Mononuclear cell (primary cell): Measurements from ENCODE around the gene KRTAP4-2. TPM values are rescaled to one million over a fixed set of nuclear protein-coding genes. Genes with fewer than 3 reads are reported as not detected.
"Not testable (repeated sequence)": the region's sequence is repeated elsewhere in the genome, so short reads cannot be mapped to it uniquely, and the experiment has no call there.

ENCODE experiments used
- H3K27me3 ChIP-seq: 2 replicates; pipeline ENCODE4 v1.6.0; 2011; ENCODE audit warnings: low read length, control low read depth; ENCODE audit not compliant: insufficient read depth
- H3K4me1 ChIP-seq: 2 replicates; pipeline ENCODE4 v1.5.1; 2011; ENCODE audit warnings: mild to moderate bottlenecking, low read length, control low read depth; ENCODE audit not compliant: insufficient read depth
- H3K4me3 ChIP-seq: 2 replicates; pipeline ENCODE4 v1.5.1; 2011; ENCODE audit warnings: mild to moderate bottlenecking, low read length, moderate library complexity
- H3K9me3 ChIP-seq: 2 replicates; pipeline ENCODE4 v1.5.1; 2011; ENCODE audit warnings: low read depth, mild to moderate bottlenecking, control low read depth, low read length
- total RNA-seq: library from RNA; depleted of rRNA; stranded (reverse); fragments of >200 nt; gene quantifications from one replicate; pipeline ENCODE4 v1.2.3, GENCODE V29; 2012

The KRTAP4-2 gene
- total RNA-seq, 1 donor = not detected

- H3K4me1 ChIP-seq = peaks cover 20% of the 10 kb centered on the region
- H3K9me3 ChIP-seq = no peaks in the 10 kb centered on the region
- H3K4me3 ChIP-seq = no peak overlapping the region
- H3K27me3 ChIP-seq = no peaks in the 10 kb centered on the region
Measured at GRCh38 chr17:41178843-41179616, 1.0 kb upstream of the KRTAP4-2 start.

DNA sequence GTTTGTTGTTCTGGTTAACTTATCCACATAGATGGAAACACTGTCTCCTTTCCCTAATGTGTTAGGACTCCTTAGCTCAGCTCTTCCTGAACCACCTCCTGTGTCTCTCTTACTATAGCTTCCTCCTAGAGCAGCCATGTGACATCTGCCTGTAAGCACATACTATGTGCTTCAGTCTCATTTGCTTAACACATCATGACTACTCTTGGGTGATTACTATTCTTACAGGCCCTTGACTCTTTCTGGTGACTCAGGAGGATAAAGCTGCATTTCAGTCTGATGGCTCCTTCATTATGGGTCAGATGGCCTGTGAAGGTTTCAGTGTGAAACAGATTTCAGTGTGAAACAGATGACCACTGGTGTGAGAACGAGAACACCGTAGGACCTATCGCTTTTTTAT, 320 bp upstream of the KRTAP4-2 start:
- Histone ChIP-seq H3K4me3 (no peak overlapping the region), H3K9me3 (no peaks in the 10 kb centered on the region), H3K27me3 (no peaks in the 10 kb centered on the region), H3K4me1 (peaks cover 20% of the 10 kb centered on the region)

- Histone ChIP-seq H3K4me3 (no peak overlapping the region), H3K27me3 (no peaks in the 10 kb centered on the region), H3K4me1 (peaks cover 20% of the 10 kb centered on the region), H3K9me3 (no peaks in the 10 kb centered on the region)
Measured at GRCh38 chr17:41176744-41177387, 1.2 kb downstream of the KRTAP4-2 start.

DNA sequence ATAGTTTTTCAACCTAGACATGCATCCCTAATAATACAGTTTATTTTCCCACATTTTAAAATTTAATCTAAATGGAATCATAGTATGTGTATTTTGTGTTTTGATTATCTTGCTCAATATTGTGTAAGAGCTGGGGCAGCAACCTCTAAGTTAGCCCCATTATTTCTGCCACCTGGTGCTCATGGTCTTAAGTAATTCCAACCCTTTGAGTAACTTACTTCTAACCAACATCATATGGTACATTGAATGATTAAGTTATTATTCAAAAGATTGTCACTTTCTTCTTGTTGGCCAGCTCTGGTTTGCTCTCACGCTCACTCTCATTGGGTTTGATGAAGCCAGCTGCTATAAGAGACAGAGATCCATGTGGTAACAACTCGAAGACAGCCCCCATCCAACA, 6.1 kb downstream of the KRTAP4-2 start:
- Histone ChIP-seq H3K4me1 (peaks cover 11% of the 10 kb centered on the region), H3K27me3 (no peaks in the 10 kb centered on the region), H3K4me3 (no peak overlapping the region), H3K9me3 (no peaks in the 10 kb centered on the region)

GRCh38 chr17:41168121-41168520, 9.9 kb downstream of the KRTAP4-2 start, which contains the start of gene KRTAP4-3:
Gene KRTAP4-3, minus strand, starts transcription at chr17:41168221. Its CDS starts 49 bp downstream, at chr17:41168172.
- Histone ChIP-seq H3K4me3 (no peak within 1 kb of the TSS), H3K9me3 (no peaks in the 10 kb centered on the region)

GRCh38 chr17:41167561-41167960, 10.5 kb downstream of the KRTAP4-2 start:
- Histone ChIP-seq H3K4me1 (no peaks in the 10 kb centered on the region), H3K27me3 (peaks cover 3% of the 10 kb centered on the region), H3K9me3 (no peaks in the 10 kb centered on the region), H3K4me3 (no peak overlapping the region)

More at GRCh38 chr17:41168121-41168520, 9.9 kb downstream of the KRTAP4-2 start, which contains the start of gene KRTAP4-3:
- H3K27me3 ChIP-seq = peaks cover 3% of the 10 kb centered on the region
- H3K4me1 ChIP-seq = no peaks in the 10 kb centered on the region

GRCh38 chr17:41163828-41164227, 14.2 kb downstream of the KRTAP4-2 start:
- Histone ChIP-seq H3K4me3 (no peak overlapping the region), H3K9me3 (no peaks in the 10 kb centered on the region), H3K27me3 (peaks cover 3% of the 10 kb centered on the region), H3K4me1 (no peaks in the 10 kb centered on the region)

- H3K27me3 ChIP-seq = peaks cover 11% of the 10 kb centered on the region
- no peak within 1 kb of the TSS for H3K4me3 ChIP-seq
- no peaks in the 10 kb centered on the region for H3K4me1 ChIP-seq
- H3K9me3 ChIP-seq = no peaks in the 10 kb centered on the region
Measured at GRCh38 chr17:41160648-41161047, 17.4 kb downstream of the KRTAP4-2 start, which contains the start of gene KRTAP4-4. Gene KRTAP4-4, minus strand, starts transcription at chr17:41160748. Its CDS starts 57 bp downstream, at chr17:41160691.

- not testable (repeated sequence) for H3K9me3 ChIP-seq, H3K4me3 ChIP-seq, H3K4me1 ChIP-seq
- peaks cover 13% of the 10 kb centered on the region for H3K27me3 ChIP-seq
Measured at GRCh38 chr17:41160190-41160589, 17.8 kb downstream of the KRTAP4-2 start.

GRCh38 chr17:41153856-41154255, 24.2 kb downstream of the KRTAP4-2 start:
- Histone ChIP-seq H3K4me1 (no peaks in the 10 kb centered on the region), H3K27me3 (peaks cover 11% of the 10 kb centered on the region), H3K9me3 (no peaks in the 10 kb centered on the region), H3K4me3 (no peak overlapping the region)

GRCh38 chr17:41151525-41151924, 26.5 kb downstream of the KRTAP4-2 start:
- peaks cover 9% of the 10 kb centered on the region for H3K27me3 ChIP-seq
- H3K4me3 ChIP-seq = no peak overlapping the region
- no peaks in the 10 kb centered on the region for H3K4me1 ChIP-seq
- no peaks in the 10 kb centered on the region for H3K9me3 ChIP-seq

DNA sequence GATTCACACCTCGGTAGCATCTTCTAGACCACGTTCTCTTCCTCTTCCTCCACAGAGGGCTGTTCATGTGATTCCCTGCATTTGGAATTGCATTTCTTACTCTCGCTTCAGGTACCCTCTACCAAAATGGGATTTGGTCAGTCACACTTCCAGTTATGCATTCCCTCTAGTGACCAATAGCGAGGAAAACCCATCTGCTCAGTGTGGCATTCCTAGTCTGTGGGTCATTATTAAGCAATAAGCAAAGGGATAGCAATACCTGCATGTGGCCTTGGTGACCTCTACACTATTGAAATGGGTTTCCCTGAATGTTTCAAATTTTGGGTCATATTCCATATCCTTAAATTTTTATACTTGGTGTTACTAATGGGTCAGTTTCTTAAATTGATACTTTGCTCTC, 28.0 kb downstream of the KRTAP4-2 start:
- no peaks in the 10 kb centered on the region for H3K9me3 ChIP-seq
- H3K4me1 ChIP-seq = no peaks in the 10 kb centered on the region
- H3K4me3 ChIP-seq = no peak overlapping the region
- no peaks in the 10 kb centered on the region for H3K27me3 ChIP-seq

DNA sequence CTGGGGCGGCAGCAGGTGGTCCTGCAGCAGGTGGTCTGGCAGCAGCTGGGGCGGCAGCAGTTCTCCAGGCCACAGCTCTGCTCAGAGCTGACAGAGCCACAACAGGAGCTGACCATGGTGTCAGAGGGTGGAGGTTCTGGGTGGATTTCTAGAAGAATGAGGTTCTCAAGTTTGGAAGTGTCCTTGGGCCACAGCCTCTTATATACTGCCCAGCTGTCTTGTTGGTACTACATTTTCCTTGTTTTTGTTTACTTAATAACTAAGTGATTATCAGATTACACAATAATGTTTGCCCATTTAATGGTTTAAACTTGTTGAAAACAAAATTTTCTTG, 28.4 kb downstream of the KRTAP4-2 start, which contains the start of gene KRTAP4-5:
Gene KRTAP4-5, minus strand, starts transcription at position 174 of the 334 bp plus-strand sequence. Its CDS starts 58 bp downstream, at position 116.
- Histone ChIP-seq H3K4me1 (no peaks in the 10 kb centered on the region), H3K9me3 (no peaks in the 10 kb centered on the region), H3K4me3 (no peak within 1 kb of the TSS), H3K27me3 (no peaks in the 10 kb centered on the region)

- not testable (repeated sequence) for H3K9me3 ChIP-seq, H3K27me3 ChIP-seq, H3K4me1 ChIP-seq, H3K4me3 ChIP-seq
Measured at GRCh38 chr17:41148971-41149651, 28.9 kb downstream of the KRTAP4-2 start.

- H3K27me3 ChIP-seq = no peaks in the 10 kb centered on the region
- H3K4me3 ChIP-seq = no peak overlapping the region
- no peaks in the 10 kb centered on the region for H3K9me3 ChIP-seq
- no peaks in the 10 kb centered on the region for H3K4me1 ChIP-seq
Measured at GRCh38 chr17:41147531-41148204, 30.4 kb downstream of the KRTAP4-2 start.
